Urinary bladder (tissue), 4 donors: ENCODE results near the gene HACD1. TPM values are rescaled to one million over a fixed set of nuclear protein-coding genes. Genes with fewer than 3 reads are reported as not detected.
"Not testable (repeated sequence)": the region's sequence is repeated elsewhere in the genome, so short reads cannot be mapped to it uniquely, and the experiment has no call there.

Source experiments
- DNase-seq: peaks from one replicate; pipeline ENCODE4 v3.0.0-alpha.2; 2015; ENCODE audit errors: extremely low spot score
- H3K27ac ChIP-seq: one replicate; pipeline ENCODE4 v1.5.1; 2013; ENCODE audit warnings: low read depth, mild to moderate bottlenecking, moderate library complexity
- H3K36me3 ChIP-seq: one replicate; pipeline ENCODE4 v1.6.1; 2013; ENCODE audit warnings: mild to moderate bottlenecking, moderate library complexity; ENCODE audit not compliant: insufficient read depth
- H3K4me1 ChIP-seq: one replicate; pipeline ENCODE4 v1.6.1; 2013; ENCODE audit warnings: mild to moderate bottlenecking, moderate library complexity; ENCODE audit not compliant: insufficient read depth
- H3K4me3 ChIP-seq: one replicate; pipeline ENCODE4 v1.5.1; 2013; ENCODE audit warnings: low read depth, low read length
- WGBS: extraction: QIAGEN DNeasy Blood & Tissue Kit; methylation state at CpG from one replicate; pipeline ENCODE4 v1.1.7; 2013; 5-methylcytosine and 5-hydroxymethylcytosine counted together
- polyA plus RNA-seq: library from polyadenylated mRNA; stranded (reverse); fragments of 200-250 nt; gene quantifications from one replicate; pipeline ENCODE4 v1.2.3, GENCODE V29; 2013
- total RNA-seq: library from RNA; depleted of rRNA; stranded (reverse); fragments of >200 nt; gene quantifications from one replicate; pipeline ENCODE4 v1.2.3, GENCODE V29; 2014
- donor health status: healthy with polysubstance abuse.
- donor health status: healthy.

Gene HACD1
- total and polyA plus RNA-seq, 2 donors, result 29.0 to 37.7 TPM

DNA sequence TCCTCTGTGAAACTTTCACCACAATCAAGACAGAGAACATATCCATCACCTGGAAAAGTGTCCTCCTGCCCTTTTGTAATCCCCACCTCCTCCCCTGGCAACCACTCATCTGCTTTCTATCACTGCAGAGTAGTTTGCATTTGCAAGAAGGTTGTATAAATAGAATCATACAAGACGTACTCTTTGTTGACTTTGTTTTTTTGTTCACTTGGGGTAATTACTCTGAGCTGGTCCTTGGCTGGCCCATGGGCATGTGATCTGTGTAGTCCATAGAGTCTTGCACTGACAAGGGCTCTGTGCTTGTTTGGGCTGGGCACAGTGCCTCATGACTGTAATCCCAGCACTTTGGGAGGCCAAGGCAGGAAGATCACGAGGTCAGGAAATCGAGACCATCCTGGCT is 7.8 kb upstream of the HACD1 start:
- Histone ChIP-seq H3K4me1 (no peaks in the 10 kb centered on the region), H3K27ac (no peak overlapping the region), H3K4me3 (no peak overlapping the region), H3K36me3 (no peaks in the 10 kb centered on the region)
- no peak for DNase-seq
- WGBS, result 53% methylated on average over 3 of the region's 3 CpGs

GRCh38 chr10:17622061-17622460 is 4.9 kb upstream of the HACD1 start:
- WGBS, result 74% methylated on average over 8 of the region's 8 CpGs
- no peak for DNase-seq
- Histone ChIP-seq H3K4me3 (no peak overlapping the region), H3K4me1 (no peaks in the 10 kb centered on the region), H3K27ac (no peak overlapping the region), H3K36me3 (no peaks in the 10 kb centered on the region)

GRCh38 chr10:17616403-17617030 is 657 bp downstream of the HACD1 start:
- no peaks in the 10 kb centered on the region for H3K36me3 ChIP-seq
- peak overlapping the region; percentile 83 for H3K4me3 ChIP-seq
- DNase-seq, result no peak
- H3K4me1 ChIP-seq, result no peaks in the 10 kb centered on the region
- WGBS, result 3% methylated on average over 48 of the region's 48 CpGs
- no peak overlapping the region for H3K27ac ChIP-seq

DNA sequence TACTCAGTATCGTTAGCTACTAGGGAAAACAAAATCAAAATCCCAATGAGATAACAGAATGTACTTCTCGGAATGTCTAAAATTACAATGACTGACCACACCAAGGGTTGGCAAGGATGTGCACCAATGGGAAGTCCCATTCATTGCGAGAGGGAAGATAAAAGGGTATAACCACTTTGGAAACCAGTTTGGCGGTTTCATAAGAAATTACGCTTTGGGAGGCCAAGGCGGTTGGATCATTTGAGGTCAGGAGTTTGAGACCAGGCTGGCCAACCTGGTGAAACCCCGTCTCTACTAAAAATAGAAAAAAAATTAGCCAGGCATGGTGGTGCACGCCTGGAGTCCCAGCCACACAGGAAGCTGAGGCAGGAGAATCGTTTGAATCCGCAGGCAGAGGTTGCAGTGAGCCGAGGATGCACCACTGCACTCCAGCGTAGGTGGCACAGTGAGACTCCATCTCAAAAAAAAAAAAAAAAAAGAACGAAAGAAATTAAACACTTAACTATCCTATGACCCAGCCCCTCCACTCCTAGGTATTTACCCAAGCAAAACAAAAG is 7.6 kb downstream of the HACD1 start:
- H3K36me3 ChIP-seq, result no peaks in the 10 kb centered on the region
- H3K27ac ChIP-seq, result no peak overlapping the region
- no peak for DNase-seq
- H3K4me1 ChIP-seq, result no peaks in the 10 kb centered on the region
- WGBS, result 88% methylated on average over 13 of the region's 13 CpGs
- no peak overlapping the region for H3K4me3 ChIP-seq

GRCh38 chr10:17607603-17608332 is 9.4 kb downstream of the HACD1 start:
- H3K4me1 ChIP-seq, result no peaks in the 10 kb centered on the region
- H3K36me3 ChIP-seq, result no peaks in the 10 kb centered on the region
- H3K4me3 ChIP-seq, result no peak overlapping the region
- WGBS, result 57% methylated on average over 9 of the region's 9 CpGs
- no peak for DNase-seq
- no peak overlapping the region for H3K27ac ChIP-seq

DNA sequence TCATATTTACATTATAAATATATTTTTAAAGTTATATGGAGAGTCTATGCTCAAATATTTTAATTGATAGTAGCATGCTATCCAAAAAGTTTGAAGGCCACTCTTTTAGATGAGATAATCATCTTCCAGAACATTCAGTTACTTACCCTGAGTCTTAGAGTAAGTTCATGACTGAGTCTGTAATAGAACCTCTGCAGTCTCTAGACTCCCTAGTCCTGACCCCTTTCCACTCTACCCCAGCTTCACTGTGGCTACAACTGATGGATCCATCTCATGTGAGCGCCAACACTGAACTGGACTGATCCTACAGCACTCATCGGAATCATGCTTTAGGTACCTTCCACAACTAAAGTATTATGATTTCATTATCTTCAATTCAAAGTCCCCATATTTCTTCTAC is 10.1 kb downstream of the HACD1 start:
- no peak overlapping the region for H3K27ac ChIP-seq
- WGBS, result 63% methylated on average over 2 of the region's 2 CpGs
- DNase-seq, result no peak
- no peaks in the 10 kb centered on the region for H3K4me1 ChIP-seq
- no peak overlapping the region for H3K4me3 ChIP-seq
- H3K36me3 ChIP-seq, result no peaks in the 10 kb centered on the region

DNA sequence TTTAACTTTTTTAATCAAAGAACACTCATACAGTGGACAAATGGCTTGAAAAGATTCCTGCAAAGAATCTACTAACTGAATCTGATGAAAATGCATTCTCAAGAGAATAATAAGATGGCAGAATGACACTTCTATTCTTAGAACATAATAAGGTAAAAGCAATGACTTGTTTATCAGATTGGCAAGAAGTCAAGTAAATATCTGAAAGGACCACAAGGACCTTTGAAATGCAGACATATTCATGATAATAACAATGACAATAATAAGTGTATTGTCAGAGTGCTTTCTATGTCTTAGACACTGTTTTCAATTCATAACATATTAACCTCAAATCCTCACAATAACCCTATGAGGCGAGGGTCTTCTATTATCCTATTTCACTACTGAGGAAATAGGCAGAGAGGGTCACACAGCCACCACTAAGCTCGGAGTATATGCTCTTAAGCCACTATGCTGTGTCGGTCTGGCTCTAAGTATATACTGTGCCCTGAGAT is 10.6 kb downstream of the HACD1 start:
- Histone ChIP-seq H3K4me1 (no peaks in the 10 kb centered on the region), H3K36me3 (no peaks in the 10 kb centered on the region), H3K4me3 (no peak overlapping the region), H3K27ac (no peak overlapping the region)
- DNase-seq, result no peak
- 73% methylated on average over 3 of the region's 3 CpGs for WGBS

- no peak for DNase-seq
- no peaks in the 10 kb centered on the region for H3K4me1 ChIP-seq
- WGBS, result 87% methylated on average over 6 of the region's 6 CpGs
- H3K36me3 ChIP-seq, result no peaks in the 10 kb centered on the region
- H3K27ac ChIP-seq, result no peak overlapping the region
- no peak overlapping the region for H3K4me3 ChIP-seq
Observed at GRCh38 chr10:17605936-17606335, 11.2 kb downstream of the HACD1 start.

GRCh38 chr10:17599089-17599488 is 18.1 kb downstream of the HACD1 start:
- no peaks in the 10 kb centered on the region for H3K36me3 ChIP-seq
- no peak overlapping the region for H3K27ac ChIP-seq
- H3K4me1 ChIP-seq, result no peaks in the 10 kb centered on the region
- DNase-seq, result no peak
- 61% methylated on average over 8 of the region's 8 CpGs for WGBS
- H3K4me3 ChIP-seq, result no peak overlapping the region

- no peak overlapping the region for H3K4me3 ChIP-seq
- H3K4me1 ChIP-seq, result no peaks in the 10 kb centered on the region
- H3K27ac ChIP-seq, result no peak overlapping the region
- no peak for DNase-seq
- 69% methylated on average over 3 of the region's 3 CpGs for WGBS
- no peaks in the 10 kb centered on the region for H3K36me3 ChIP-seq
Observed at GRCh38 chr10:17597386-17597785, 19.8 kb downstream of the HACD1 start.

GRCh38 chr10:17590969-17591645 is 26.1 kb downstream of the HACD1 start:
- WGBS, result 92% methylated on average over 6 of the region's 6 CpGs
- Histone ChIP-seq H3K4me1 (no peaks in the 10 kb centered on the region), H3K36me3 (no peaks in the 10 kb centered on the region), H3K4me3 (no peak overlapping the region), H3K27ac (no peak overlapping the region)
- DNase-seq, result no peak

DNA sequence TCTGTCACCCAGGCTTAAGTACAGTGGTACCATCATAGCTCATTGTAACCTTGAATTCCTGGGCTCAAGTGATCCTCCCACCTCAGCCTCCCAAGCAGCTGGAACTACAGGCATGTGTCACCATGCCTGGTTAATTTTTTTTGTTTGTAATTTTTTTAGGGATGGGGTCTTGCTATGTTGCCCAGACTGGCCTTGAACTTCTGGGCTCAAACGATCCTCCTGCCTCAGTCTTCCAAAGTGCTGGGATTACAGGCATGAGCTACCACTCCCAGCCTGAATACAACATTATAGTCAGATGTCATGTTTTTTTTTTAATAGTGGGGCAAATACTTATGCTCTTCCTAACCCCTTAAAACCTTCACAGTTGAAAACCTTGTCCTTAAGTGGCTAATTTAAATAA is 27.9 kb downstream of the HACD1 start:
- not testable (repeated sequence) for H3K36me3 ChIP-seq, H3K4me1 ChIP-seq, H3K27ac ChIP-seq, H3K4me3 ChIP-seq, DNase-seq
- WGBS, result 94% methylated on average over 1 of the region's 1 CpG

DNA sequence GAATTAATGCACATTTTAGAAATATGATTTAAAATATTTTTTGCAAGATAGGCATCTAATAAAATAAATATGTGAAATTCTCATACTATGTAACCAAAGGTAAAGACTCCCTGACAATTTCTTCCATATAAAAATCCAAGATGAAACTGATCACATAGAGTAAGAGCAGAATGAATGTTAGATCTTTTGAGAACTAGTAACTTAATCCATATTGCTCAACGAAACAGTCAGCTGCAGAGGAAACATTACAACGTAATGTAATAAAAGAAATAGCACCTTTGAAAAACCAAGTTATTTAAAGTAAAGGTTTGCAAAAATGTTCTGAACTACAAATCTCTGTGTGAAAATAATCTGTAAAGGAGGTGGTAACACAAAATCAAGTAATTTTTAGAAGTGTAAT is 28.8 kb downstream of the HACD1 start:
- Histone ChIP-seq H3K4me3 (no peak overlapping the region), H3K4me1 (no peaks in the 10 kb centered on the region), H3K36me3 (no peaks in the 10 kb centered on the region), H3K27ac (no peak overlapping the region)
- 82% methylated on average over 2 of the region's 2 CpGs for WGBS
- DNase-seq, result no peak

DNA sequence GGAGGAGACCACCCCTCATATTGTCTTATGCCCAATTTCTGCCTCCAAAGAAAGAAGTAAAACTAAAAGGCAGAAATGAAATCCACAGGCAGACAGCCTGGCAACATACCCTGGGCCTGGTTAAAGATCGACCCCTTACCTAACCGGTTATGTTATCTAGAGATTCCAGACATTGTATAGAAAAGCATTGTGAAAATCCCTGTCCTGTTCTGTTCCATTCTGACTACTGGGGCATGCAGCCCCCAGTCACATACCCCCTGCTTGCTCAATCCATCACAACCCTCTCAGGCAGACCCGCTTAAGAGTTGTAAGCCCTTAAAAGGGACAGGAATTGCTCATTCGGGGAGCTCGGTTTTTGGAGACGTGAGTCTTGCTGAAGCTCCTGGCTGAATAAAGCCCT is 29.9 kb downstream of the HACD1 start:
- not testable (repeated sequence) for H3K4me1 ChIP-seq, H3K27ac ChIP-seq, H3K36me3 ChIP-seq, H3K4me3 ChIP-seq, DNase-seq
- WGBS, result 77% methylated on average over 6 of the region's 6 CpGs
